H1 (cell line): ENCODE measurements around the gene TNS3. TPM values are rescaled to one million over a fixed set of nuclear protein-coding genes. Genes with fewer than 3 reads are reported as not detected.

Source experiments
- CTCF ChIA-PET: fragments of 300-600 bp; sonication (Branson Sonifier 250); formaldehyde crosslinking; loops from one replicate; lab custom pipeline; 2021; ENCODE audit not compliant: partially characterized antibody; lab: Charles Lee
- POLR2A ChIA-PET: fragments of 300-600 bp; sonication (Branson Sonifier 250); formaldehyde crosslinking; loops from one replicate; lab custom pipeline; 2021; ENCODE audit warnings: inconsistent platforms; ENCODE audit not compliant: partially characterized antibody; lab: Charles Lee
- DNase-seq, 2 experiments: peaks; one replicate each; pipeline versions ENCODE4 v3.0.0 to v3.0.0-alpha.2; 2010 to 2022; ENCODE audit warnings: low spot score in 2 of 2, low read depth in 1 of 2, mixed read lengths in 1 of 2
- FAIRE-seq: peaks from 2 replicates; lab custom pipeline; 2011; peaks lifted over from hg19 to GRCh38; lab: Jason Lieb, UNC
- H2AFZ ChIP-seq: 2 replicates; pipeline ENCODE4 v1.8.1; 2012; ENCODE audit warnings: low read length, inconsistent platforms
- H2AK5ac ChIP-seq: 2 replicates; pipeline ENCODE4 v1.6.1; 2013; ENCODE audit warnings: low read depth, low read length
- H2BK120ac ChIP-seq: replicated peaks from 2 replicates; pipeline ENCODE3; 2013; ENCODE audit warnings: low read depth, low read length, inconsistent platforms
- H2BK12ac ChIP-seq: 2 replicates; pipeline ENCODE4 v1.6.1; 2013; ENCODE audit warnings: low read depth, low read length
- H2BK15ac ChIP-seq: 2 replicates; pipeline ENCODE4 v1.6.1; 2013; ENCODE audit warnings: low read length
- H2BK20ac ChIP-seq: 2 replicates; pipeline ENCODE4 v1.6.1; 2013; ENCODE audit warnings: low read length
- H2BK5ac ChIP-seq: 2 replicates; pipeline ENCODE4 v1.6.1; 2013; ENCODE audit warnings: low read depth, low read length
- H3K14ac ChIP-seq: 2 replicates; pipeline ENCODE4 v1.6.1; 2013; ENCODE audit warnings: inconsistent platforms; ENCODE audit not compliant: insufficient read length
- H3K18ac ChIP-seq: 2 replicates; pipeline ENCODE4 v1.6.1; 2013; ENCODE audit warnings: low read length; ENCODE audit errors: extremely low read depth
- H3K23ac ChIP-seq: 2 replicates; pipeline ENCODE4 v1.6.1; 2013; ENCODE audit warnings: inconsistent platforms; ENCODE audit not compliant: insufficient read length
- H3K23me2 ChIP-seq: 2 replicates; pipeline ENCODE4 v1.6.1; 2013; ENCODE audit warnings: low read depth, low read length
- H3K27ac ChIP-seq: 2 replicates; pipeline ENCODE4 v1.6.1; 2011; ENCODE audit warnings: low read depth, low read length, inconsistent platforms
- H3K27me3 ChIP-seq, 4 experiments: replicated peaks in 1 of 4; 1 replicate in 1 of 4; 2 replicates in 3 of 4; pipeline versions ENCODE4 v1.6.1 to v1.8.1; 2011 to 2013; ENCODE audit warnings: low read length in 3 of 4, mild to moderate bottlenecking in 3 of 4, inconsistent platforms in 2 of 4, mixed read lengths in 2 of 4, moderate library complexity in 1 of 4; ENCODE audit not compliant: control insufficient read depth in 3 of 4, insufficient read depth in 3 of 4; ENCODE audit errors: extremely low read depth in 1 of 4
- H3K36me3 ChIP-seq, 4 experiments: 2 replicates each; pipeline versions ENCODE4 v1.6.1 to v1.8.1; 2011 to 2013; ENCODE audit warnings: mild to moderate bottlenecking in 4 of 4, low read length in 3 of 4, moderate library complexity in 2 of 4, control low read depth in 1 of 4, inconsistent platforms in 1 of 4; ENCODE audit not compliant: insufficient read depth in 4 of 4, control insufficient read depth in 2 of 4
- H3K4ac ChIP-seq: replicated peaks from 2 replicates; pipeline ENCODE3; 2013; ENCODE audit warnings: low read length, low read depth, mixed read lengths, inconsistent platforms; ENCODE audit not compliant: insufficient read length
- H3K4me1 ChIP-seq, 4 experiments: replicated peaks in 1 of 4; 1 replicate in 1 of 4; 2 replicates in 3 of 4; pipeline versions ENCODE4 v1.6.1 to v1.8.1; 2011 to 2013; ENCODE audit warnings: low read length in 3 of 4, inconsistent platforms in 2 of 4, mixed read lengths in 1 of 4; ENCODE audit not compliant: insufficient read depth in 4 of 4, control insufficient read depth in 3 of 4
- H3K4me2 ChIP-seq, 2 experiments: 2 replicates each; pipeline versions ENCODE4 v1.6.1 to v1.8.1; 2011 to 2013; ENCODE audit warnings: low read depth in 2 of 2, low read length in 2 of 2, control low read depth in 1 of 2, inconsistent platforms in 1 of 2, mild to moderate bottlenecking in 1 of 2; ENCODE audit not compliant: insufficient read depth in 1 of 2
- H3K4me3 ChIP-seq, 4 experiments: fragments of 200-600, 300-600 bp in 1 of 4; sonication (generic), shearing (Covaris generic), sonication (Bioruptor Twin) in 1 of 4; 2 replicates each; pipeline versions ENCODE4 v1.5.1 to v1.8.1; 2011 to 2016; ENCODE audit warnings: low read length in 4 of 4, low read depth in 3 of 4, control low read depth in 2 of 4, inconsistent platforms in 2 of 4, mild to moderate bottlenecking in 2 of 4, mixed read lengths in 1 of 4, moderate library complexity in 1 of 4; ENCODE audit not compliant: insufficient read depth in 2 of 4; ENCODE audit errors: extremely low read depth in 1 of 4
- H3K56ac ChIP-seq: replicated peaks from 2 replicates; pipeline ENCODE3; 2013; ENCODE audit warnings: low read depth, mild to moderate bottlenecking, mixed read lengths, low read length, inconsistent platforms; ENCODE audit not compliant: insufficient read length
- H3K79me1 ChIP-seq: 2 replicates; pipeline ENCODE4 v1.6.1; 2013; ENCODE audit warnings: low read depth, low read length, control low read depth
- H3K79me2 ChIP-seq, 2 experiments: 2 replicates each; pipeline versions ENCODE4 v1.6.1 to v1.8.1; 2012 to 2013; ENCODE audit warnings: low read length in 2 of 2, mild to moderate bottlenecking in 2 of 2, inconsistent platforms in 1 of 2; ENCODE audit not compliant: insufficient read depth in 2 of 2, control insufficient read depth in 1 of 2
- H3K9ac ChIP-seq, 4 experiments: replicated peaks in 1 of 4; 1 replicate in 1 of 4; 2 replicates in 3 of 4; pipeline versions ENCODE4 v1.6.1 to v1.8.1; 2011 to 2013; ENCODE audit warnings: low read depth in 3 of 4, low read length in 3 of 4, control low read depth in 2 of 4, mild to moderate bottlenecking in 2 of 4, moderate library complexity in 2 of 4, inconsistent platforms in 1 of 4; ENCODE audit errors: extremely low read depth in 1 of 4
- H3K9me3 ChIP-seq, 2 experiments: 2 replicates each; pipeline versions ENCODE4 v1.6.1 to v1.8.1; 2012 to 2013; ENCODE audit warnings: mild to moderate bottlenecking in 2 of 2, moderate library complexity in 2 of 2, control low read depth in 1 of 2, inconsistent platforms in 1 of 2, low read depth in 1 of 2, low read length in 1 of 2, mixed read lengths in 1 of 2; ENCODE audit not compliant: insufficient read depth in 2 of 2
- H4K20me1 ChIP-seq, 2 experiments: replicated peaks in 1 of 2; 2 replicates each; pipeline versions ENCODE3 to v1.8.1; 2011 to 2013; ENCODE audit warnings: inconsistent platforms in 2 of 2, low read length in 2 of 2, mild to moderate bottlenecking in 1 of 2; ENCODE audit not compliant: insufficient read depth in 2 of 2, control insufficient read depth in 1 of 2
- H4K5ac ChIP-seq: 2 replicates; pipeline ENCODE4 v1.6.1; 2013; ENCODE audit warnings: low read length, low read depth, mixed read lengths, inconsistent platforms; ENCODE audit not compliant: insufficient read length
- H4K8ac ChIP-seq: 2 replicates; pipeline ENCODE4 v1.8.0; 2013; ENCODE audit warnings: mild to moderate bottlenecking, moderate library complexity, low read length, inconsistent platforms; ENCODE audit not compliant: insufficient read depth; ENCODE audit errors: extremely low read depth
- H4K91ac ChIP-seq: replicated peaks from 2 replicates; pipeline ENCODE3; 2013; ENCODE audit warnings: low read length, mixed read lengths, inconsistent platforms; ENCODE audit not compliant: insufficient read length
- ASH2L ChIP-seq: fragments of 200-600, 300-600 bp; sonication (generic); IDR thresholded peaks from one replicate; pipeline ENCODE4 v1.7.1; 2017; ENCODE audit warnings: low read length
- ATF2 ChIP-seq: IDR thresholded peaks from 2 replicates; pipeline ENCODE4 v1.6.1; 2012; ENCODE audit warnings: low read length, inconsistent platforms
- BRCA1 ChIP-seq: IDR thresholded peaks from 2 replicates; pipeline ENCODE4 v1.6.1; 2012; ENCODE audit warnings: low read depth, low read length, improper control_type of control experiment
- JUND ChIP-seq: IDR thresholded peaks from 2 replicates; pipeline ENCODE4 v1.6.1; 2011; ENCODE audit warnings: mild to moderate bottlenecking, improper control_type of control experiment, low read length
- RAD21 ChIP-seq, 2 experiments: IDR thresholded peaks in 1 of 2; conservative IDR thresholded peaks in 1 of 2; 2 replicates each; pipeline ENCODE4 v1.6.1; 2011; ENCODE audit warnings: low read depth in 2 of 2, low read length in 2 of 2, improper control_type of control experiment in 1 of 2, inconsistent platforms in 1 of 2, mild to moderate bottlenecking in 1 of 2, moderate library complexity in 1 of 2
- WGBS, 2 experiments: shearing (Covaris generic) in 1 of 2; methylation state at CpG; one replicate each; pipeline versions ENCODE4 v1.1.6 to v1.1.7; 2013 to 2015; ENCODE audit warnings: low lambda C conversion rate in 2 of 2, mixed read lengths in 2 of 2, inconsistent platforms in 1 of 2, low coverage in 1 of 2, missing lambda C conversion rate in 1 of 2; ENCODE audit not compliant: insufficient replicate concordance in 2 of 2, insufficient coverage in 1 of 2, insufficient read length in 1 of 2; ENCODE audit errors: extremely low coverage in 1 of 2, missing lambda C conversion rate in 1 of 2; 5-methylcytosine and 5-hydroxymethylcytosine counted together
- polyA plus RNA-seq, 7 experiments: library from polyadenylated mRNA; depleted of rRNA in 3 of 7; stranded (reverse) in 5 of 7; unstranded in 2 of 7; fragments of >200 nt in 5 of 7; fragments of 200-250 nt in 2 of 7; gene quantifications; 1 replicate in 5 of 7; 2 replicates in 1 of 7; 4 replicates in 1 of 7; pipeline versions ENCODE4 v1.2.1 to v1.2.3, GENCODE V29; 2011 to 2013; ENCODE audit warnings: missing spikeins in 2 of 7, mixed read lengths in 2 of 7
- total RNA-seq: library from RNA; stranded (reverse); fragmentation: NEBNext Ultra II Directional; extraction: Animal tissue kit (Norgen Biotek cat#: 25700); gene quantifications from 2 replicates; pipeline ENCODE4 v1.2.1, GENCODE V29; 2021

TNS3 gene
- total and polyA plus RNA-seq, 2 of the 8 experiments (the other 6 are each of a cell fraction or from before 2014, with no cell fraction given): 11.9 to 24.2 TPM

- Histone ChIP-seq H3K23me2 (peaks cover 12% of the 10 kb centered on the region), H2BK5ac (no peak overlapping the region), H3K4ac (peak overlapping the region; percentile 39), H3K79me1 (peaks cover 10% of the 10 kb centered on the region), H3K14ac (no peak overlapping the region), H2BK15ac (peak overlapping the region; percentile 65; the same call in 1 of the 2 replicates), H3K36me3 (no peaks in the 10 kb centered on the region), H3K27ac (no peak overlapping the region), H2BK20ac (no peak overlapping the region), H2AFZ (no peak overlapping the region), H3K79me2 (peaks cover 7 to 19% of the 10 kb centered on the region in 2 experiments; a peak in 3 of 4 replicates), H3K4me3 (no peak overlapping the region), H2BK120ac (no peak overlapping the region), H3K27me3 (peaks cover 0 to 32% (median 10%) of the 10 kb centered on the region in 4 experiments; a peak in 4 of 7 replicates), H4K91ac (no peak overlapping the region), H3K9me3 (no peaks in the 10 kb centered on the region), H3K23ac (no peak overlapping the region), H3K56ac (no peak overlapping the region), H4K5ac (no peak overlapping the region), H4K8ac (no peak overlapping the region), H3K4me2 (no peak overlapping the region), H3K18ac (no peak overlapping the region), H2BK12ac (peak overlapping the region; percentile 63; the same call in 1 of the 2 replicates), H4K20me1 (peaks cover 16 to 57% of the 10 kb centered on the region in 2 experiments), H3K9ac (no peak overlapping the region), H2AK5ac (peak overlapping the region; percentile 59; the same call in 1 of the 2 replicates), H3K4me1 (peaks cover 11 to 42% (median 23%) of the 10 kb centered on the region in 4 experiments)
- DNase-seq (no peak), FAIRE-seq (no peak)
- CTCF ChIA-PET: interaction anchor here (0.9 to 1.4 kb wide), 2 partner anchors 59 to 175 kb away, joined by 3 to 5 read pairs; no protein-coding TSS in a partner anchor
- 89% methylated on average over 7 of the region's 7 CpGs; no CpG with 5 or more reads in 1 of the 2 experiments for WGBS, 2 experiments
- POLR2A ChIA-PET: no interaction called here
- TF ChIP-seq ATF2: no peak
- no peak for TF ChIP-seq BRCA1
- no peak for TF ChIP-seq ASH2L
- no peak for TF ChIP-seq RAD21 (IDR thresholded peaks at IDR 0.05 in 1 of 2, conservative IDR thresholded peaks at IDR 0.05 in 1 of 2; ENCODE audit: low read depth in 2 of 2, low read length in 2 of 2)
- no peak for TF ChIP-seq JUND
Observed at GRCh38 chr7:47475880-47476227, 106.1 kb downstream of the TNS3 start.
